HCT116 (cell line): ENCODE results near the gene CACNA2D3. TPM values are rescaled to one million over a fixed set of nuclear protein-coding genes. Genes with fewer than 3 reads are reported as not detected.

Source experiments
- ATAC-seq: fragments of 200-7000 bp; cut with Tn5 transposase; 2 replicates; pipeline ENCODE4 v1.9.1; 2020; ENCODE audit warnings: mild to moderate bottlenecking, moderate library complexity
- BruUV-seq: library from RNA; stranded (reverse); fragments of 400-500 nt; replicated peaks from 2 replicates; lab custom pipeline; 2021; lab: Mats Ljungman, UMichigan
- CTCF ChIA-PET: fragments of 300-600 bp; sonication (Branson Sonifier 250); formaldehyde crosslinking; loops from one replicate; lab custom pipeline; 2021; ENCODE audit warnings: antibody characterized with exemption; lab: Charles Lee
- POLR2A ChIA-PET: fragments of 300-600, 350-600 bp; sonication (Branson Sonifier 250); formaldehyde crosslinking; loops from one replicate; lab custom pipeline; 2021; ENCODE audit warnings: antibody characterized with exemption; lab: Charles Lee
- RAD21 ChIA-PET, 2 experiments: fragments of 300-600 bp; sonication (Branson Sonifier 250); formaldehyde crosslinking; loops; one replicate each; lab custom pipeline; 2023; ENCODE audit warnings: low total read pairs in 2 of 2; ENCODE audit not compliant: uncharacterized antibody in 2 of 2, unreplicated experiment in 2 of 2, low non-redundant PET in 1 of 2; lab: Charles Lee
- DNase-seq: peaks from one replicate; pipeline ENCODE4 v3.0.0-alpha.2; 2010; ENCODE audit warnings: low read depth, low spot score
- H2AFZ ChIP-seq: fragments of 200-600 bp; shearing (Covaris generic), sonication (generic); 2 replicates; pipeline ENCODE4 v1.6.1; 2017; ENCODE audit warnings: low read depth, mixed run types, mixed read lengths, antibody characterized with exemption, low read length; ENCODE audit not compliant: poor library complexity, severe bottlenecking
- H3K27ac ChIP-seq: 2 replicates; pipeline ENCODE4 v1.5.1; 2012; ENCODE audit warnings: low read depth, low read length
- H3K27me3 ChIP-seq: fragments of 200-600 bp; sonication (generic); 2 replicates; pipeline ENCODE4 v1.6.1; 2016; ENCODE audit warnings: mixed run types, low read length, mixed read lengths; ENCODE audit not compliant: insufficient read depth
- H3K36me3 ChIP-seq, 2 experiments: fragments of 200-500 bp in 1 of 2; fragments of 200-600 bp in 1 of 2; sonication (Bioruptor generic) in 1 of 2; sonication (generic) in 1 of 2; 2 replicates each; pipeline versions ENCODE4 v1.5.1 to v1.6.1; 2014 to 2016; ENCODE audit warnings: low read length in 2 of 2, inconsistent platforms in 1 of 2, mixed read lengths in 1 of 2, mixed run types in 1 of 2; ENCODE audit not compliant: insufficient read depth in 2 of 2, control insufficient read depth in 1 of 2
- H3K4me1 ChIP-seq, 2 experiments: fragments of 200-600 bp in 1 of 2; sonication (generic) in 1 of 2; 2 replicates each; pipeline versions ENCODE4 v1.5.1 to v1.6.1; 2012 to 2017; ENCODE audit warnings: low read length in 2 of 2, inconsistent platforms in 1 of 2, mild to moderate bottlenecking in 1 of 2, mixed read lengths in 1 of 2, mixed run types in 1 of 2, moderate library complexity in 1 of 2; ENCODE audit not compliant: insufficient read depth in 2 of 2, control insufficient read depth in 1 of 2
- H3K4me2 ChIP-seq: fragments of 200-600 bp; sonication (generic); 2 replicates; pipeline ENCODE4 v1.6.1; 2017; ENCODE audit warnings: mixed run types, low read length, mixed read lengths
- H3K4me3 ChIP-seq, 2 experiments: fragments of 200-600 bp in 1 of 2; sonication (generic) in 1 of 2; replicated peaks in 1 of 2; 2 replicates each; pipeline ENCODE4 v1.5.1; 2011 to 2016; ENCODE audit warnings: low read length in 2 of 2, control low read depth in 1 of 2, low read depth in 1 of 2, mild to moderate bottlenecking in 1 of 2, mixed read lengths in 1 of 2, mixed run types in 1 of 2
- H3K79me2 ChIP-seq: fragments of 200-600 bp; sonication (generic); 2 replicates; pipeline ENCODE4 v1.6.1; 2017; ENCODE audit warnings: mild to moderate bottlenecking, mixed run types, low read length, moderate library complexity, mixed read lengths; ENCODE audit not compliant: insufficient read depth
- H3K9ac ChIP-seq: fragments of 200-600 bp; sonication (generic); 2 replicates; pipeline ENCODE4 v1.6.1; 2016; ENCODE audit warnings: low read length, mixed read lengths
- H3K9me2 ChIP-seq: fragments of 200-600 bp; sonication (generic), shearing (Covaris generic); 2 replicates; pipeline ENCODE4 v1.6.1; 2017; ENCODE audit warnings: mixed run types, mild to moderate bottlenecking, moderate library complexity; ENCODE audit not compliant: insufficient read depth
- H3K9me3 ChIP-seq, 2 experiments: fragments of 200-500 bp in 1 of 2; fragments of 200-600 bp in 1 of 2; sonication (Bioruptor generic) in 1 of 2; sonication (generic) in 1 of 2; 2 replicates each; pipeline ENCODE4 v1.6.1; 2014 to 2017; ENCODE audit warnings: low read length in 2 of 2, mixed read lengths in 2 of 2, inconsistent platforms in 1 of 2, low read depth in 1 of 2, mild to moderate bottlenecking in 1 of 2, mixed run types in 1 of 2, moderate library complexity in 1 of 2; ENCODE audit not compliant: control insufficient read depth in 1 of 2, insufficient read depth in 1 of 2
- H4K20me1 ChIP-seq: fragments of 200-600 bp; sonication (generic), shearing (Covaris generic); 2 replicates; pipeline ENCODE4 v1.6.1; 2017; ENCODE audit warnings: mixed run types, mild to moderate bottlenecking, moderate library complexity; ENCODE audit not compliant: insufficient read depth
- ATF3 ChIP-seq: IDR thresholded peaks from 2 replicates; pipeline ENCODE4 v1.6.1; 2012
- CBX3 ChIP-seq: IDR thresholded peaks from 2 replicates; pipeline ENCODE4 v1.6.1; 2012; ENCODE audit warnings: low read depth
- CEBPB ChIP-seq: IDR thresholded peaks from 2 replicates; pipeline ENCODE4 v1.6.1; 2012; ENCODE audit warnings: low read depth
- ELF1 ChIP-seq: IDR thresholded peaks from 2 replicates; pipeline ENCODE4 v1.6.1; 2012; ENCODE audit warnings: low read depth, borderline replicate concordance
- EZH2phosphoT487 ChIP-seq: fragments of 200-600 bp; IDR thresholded peaks from 2 replicates; pipeline ENCODE4 v1.6.1; 2018; ENCODE audit warnings: antibody characterized with exemption, borderline replicate concordance
- FOSL1 ChIP-seq: IDR thresholded peaks from 2 replicates; pipeline ENCODE4 v1.6.1; 2012; ENCODE audit warnings: low read depth
- POLR2A ChIP-seq: IDR thresholded peaks from 2 replicates; pipeline ENCODE4 v1.7.0; 2011; ENCODE audit warnings: borderline replicate concordance; ENCODE audit not compliant: insufficient read depth, insufficient read length; ENCODE audit errors: extremely low read depth
- RAD21 ChIP-seq: IDR thresholded peaks from 2 replicates; pipeline ENCODE4 v1.6.1; 2012; ENCODE audit warnings: low read depth, mild to moderate bottlenecking
- SIN3A ChIP-seq: IDR thresholded peaks from 2 replicates; pipeline ENCODE4 v1.6.1; 2012; ENCODE audit warnings: low read depth
- TCF7L2 ChIP-seq: IDR thresholded peaks from 2 replicates; pipeline ENCODE4 v1.7.0; 2011; ENCODE audit warnings: borderline replicate concordance, inconsistent platforms; ENCODE audit not compliant: insufficient read depth, insufficient read length; ENCODE audit errors: extremely low read depth
- ZNF274 ChIP-seq: fragments of 200-500 bp; sonication (Bioruptor generic); IDR thresholded peaks from 2 replicates; pipeline ENCODE4 v1.6.1; 2014; ENCODE audit warnings: mild to moderate bottlenecking, low read depth, low read length, inconsistent platforms
- intact Hi-C: fragments of 100-400 bp; cut with micrococcal nuclease; formaldehyde crosslinking; loops from 2 replicates; pipeline ENCODE4 v1.10.0; 2022
- total RNA-seq: library from RNA; stranded (reverse); gene quantifications from one replicate; pipeline ENCODE4 v1.2.1, GENCODE V29; 2021; ENCODE audit not compliant: unreplicated experiment

Gene CACNA2D3
- total RNA-seq, 1 experiment from 2014 or later: 0.20 TPM

GRCh38 chr3:55090746-55091145 lies 968.4 kb downstream of the CACNA2D3 start:
- Histone ChIP-seq H3K79me2 (no peaks in the 10 kb centered on the region), H3K9me3 (no peaks in the 10 kb centered on the region; a peak in 2 of 4 replicates), H3K9ac (no peak overlapping the region), H3K27me3 (no peaks in the 10 kb centered on the region), H3K4me1 (no peaks in the 10 kb centered on the region), H3K4me2 (no peak overlapping the region), H3K36me3 (no peaks in the 10 kb centered on the region), H3K27ac (no peak overlapping the region), H4K20me1 (no peaks in the 10 kb centered on the region), H3K4me3 (no peak overlapping the region), H2AFZ (no peak overlapping the region), H3K9me2 (no peaks in the 10 kb centered on the region)
- ChIA-PET POLR2A (no interaction called here), RAD21 (no interaction called here), CTCF (no interaction called here)
- intact Hi-C loops: no loop called here
- no peak for TF ChIP-seq CEBPB
- TF ChIP-seq ZNF274: no peak
- TF ChIP-seq CBX3: no peak
- TF ChIP-seq ELF1: no peak
- no peak for TF ChIP-seq ATF3
- TF ChIP-seq POLR2A: no peak
- no peak for TF ChIP-seq SIN3A
- BruUV-seq: no TSS peak
- ATAC-seq (no peak), DNase-seq (no peak)

- BruUV-seq: no TSS peak
- no peak overlapping the region for H3K4me2 ChIP-seq
- H2AFZ ChIP-seq: no peak overlapping the region
- H3K36me3 ChIP-seq: no peaks in the 10 kb centered on the region
- H4K20me1 ChIP-seq: no peaks in the 10 kb centered on the region
- RAD21 ChIA-PET: no interaction called here
- ATAC-seq (no peak), DNase-seq (no peak)
- TF ChIP-seq RAD21 (no peak), FOSL1 (no peak), EZH2phosphoT487 (no peak), CEBPB (no peak), TCF7L2 (no peak), ZNF274 (no peak)
- no peaks in the 10 kb centered on the region for H3K79me2 ChIP-seq
- intact Hi-C loops: no loop called here
- peaks cover 0 to 2% of the 10 kb centered on the region in 2 experiments; a peak in 2 of 4 replicates for H3K9me3 ChIP-seq
- POLR2A ChIA-PET: no interaction called here
- no peaks in the 10 kb centered on the region for H3K27me3 ChIP-seq
- no peak overlapping the region for H3K4me3 ChIP-seq
- no peaks in the 10 kb centered on the region for H3K9me2 ChIP-seq
- no peak overlapping the region for H3K27ac ChIP-seq
- H3K9ac ChIP-seq: no peak overlapping the region
- CTCF ChIA-PET: no interaction called here
- no peaks in the 10 kb centered on the region for H3K4me1 ChIP-seq
Measured at GRCh38 chr3:55091381-55092225, 969.3 kb downstream of the CACNA2D3 start.
